Measurements from ENCODE around the gene CFAP119. TPM values are rescaled to one million over a fixed set of nuclear protein-coding genes. Genes with fewer than 3 reads are reported as not detected.

CFAP119 gene
- total and polyA plus RNA-seq, 10 of the 15 experiments (the other 5 are each of a cell fraction or from before 2014, with no cell fraction given) = 2.2 to 9.4 (median 4.3) TPM

- TF ChIP-seq ZNF592 (IDR thresholded peaks at IDR 0.05) = no peak
- peak; percentile 71; the same call in 1 of the 2 replicates for TF ChIP-seq RB1 (IDR thresholded peaks at IDR 0.05; ENCODE audit: borderline replicate concordance)
- TF ChIP-seq ZZZ3 (IDR thresholded peaks at IDR 0.05; ENCODE audit: control insufficient read depth, insufficient read length, low read depth) = no peak
- TF ChIP-seq TCF12 (IDR thresholded peaks at IDR 0.05; ENCODE audit: low read depth, low read length) = 0 out of 2 replicates have a peak, but pooled peaks have one; percentile 8
- TF ChIP-seq YBX1 (IDR thresholded peaks at IDR 0.05) = no peak
- TF ChIP-seq PBX3 (IDR thresholded peaks at IDR 0.05; ENCODE audit: insufficient replicate concordance, low read depth, low read length) = peak; percentile 43
- TF ChIP-seq NFIC (IDR thresholded peaks at IDR 0.05; ENCODE audit: low read depth, low read length) = no peak
- no peak; the same call in 1 of the 2 replicates for TF ChIP-seq ZNF207 (IDR thresholded peaks at IDR 0.05; ENCODE audit: borderline replicate concordance)
- TF ChIP-seq PKNOX1 (IDR thresholded peaks at IDR 0.05) = peak; percentile 82
- TF ChIP-seq NRF1 (conservative IDR thresholded peaks at IDR 0.05; ENCODE audit: low read depth, low read length) = 0 out of 2 replicates have a peak, but pooled peaks have one; percentile 5
- peak; percentile 49 for TF ChIP-seq MEF2B (IDR thresholded peaks at IDR 0.05; ENCODE audit: partially characterized antibody, poor library complexity, severe bottlenecking)
- TF ChIP-seq CBFB (IDR thresholded peaks at IDR 0.05; ENCODE audit: low read depth) = peak; percentile 52; the same call in 1 of the 2 replicates
These were observed 13.8 kb downstream of the CFAP119 start, which contains the start of gene PHKG2 (continued) for GRCh38 chr16:30747799-30748633.

Measured in GM12878 (cell line).